B cell (primary cell): ENCODE data around the gene GASK1A.

Experiments used
- CTCF ChIP-seq: fragments of 200-600 bp; IDR thresholded peaks from one replicate; pipeline ENCODE4 v1.8.0; 2022; ENCODE audit warnings: antibody characterized with exemption, mild to moderate bottlenecking
- EZH2 ChIP-seq: IDR thresholded peaks from 2 replicates; pipeline ENCODE4 v1.6.1; 2012; ENCODE audit warnings: borderline replicate concordance, low read depth, mild to moderate bottlenecking, moderate library complexity, low read length; ENCODE audit not compliant: insufficient read depth, poor library complexity, severe bottlenecking

DNA sequence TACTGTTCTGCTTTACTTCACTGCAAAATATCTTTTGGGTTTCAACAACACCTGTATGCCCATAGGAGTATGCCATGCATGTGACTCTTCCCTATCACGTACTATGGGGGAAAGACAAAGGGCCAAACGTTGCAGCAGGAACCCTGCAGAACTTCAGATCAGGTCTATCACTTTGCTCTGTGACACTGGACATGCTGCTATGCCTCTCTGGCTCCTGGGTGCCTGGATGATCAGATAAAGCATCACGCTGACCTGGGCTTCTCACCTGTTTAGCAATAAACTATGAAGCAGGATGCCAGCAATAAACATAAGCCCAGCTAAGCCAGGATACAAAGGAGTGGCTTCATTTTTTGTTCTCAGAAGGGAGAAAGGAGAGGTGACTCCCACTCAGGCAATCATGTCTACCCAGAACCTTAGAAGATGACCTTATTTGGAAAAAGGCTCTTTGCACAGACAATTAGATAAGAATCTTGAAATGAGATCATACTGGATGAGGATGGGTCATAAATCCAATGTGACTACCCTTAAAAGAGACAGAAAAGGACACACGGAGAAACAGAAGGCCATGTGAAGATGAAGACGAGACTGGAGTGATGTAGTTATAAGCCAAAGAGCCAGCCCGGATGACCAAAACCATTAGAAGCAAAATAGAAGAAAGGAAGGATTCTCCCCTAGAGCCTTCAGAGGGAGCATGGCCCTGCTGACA, 107.5 kb downstream of the GASK1A start:
- TF ChIP-seq CTCF (no peak), EZH2 (no peak)
